ENCODE results near the gene CLIC4. TPM values are rescaled to one million over a fixed set of nuclear protein-coding genes. Genes with fewer than 3 reads are reported as not detected.

Gene CLIC4
- total RNA-seq, 4 donors from 2014 or later = 205 to 309 (median 292) TPM

GRCh38 chr1:24875257-24875656 is 130.0 kb downstream of the CLIC4 start:
- ATAC-seq (ENCODE audit: low FRiP score) (no peak), DNase-seq (ENCODE audit: low spot score) (no peak)
- no peak for TF ChIP-seq CTCF (IDR thresholded peaks at IDR 0.05)

GRCh38 chr1:24875991-24876506 is 130.8 kb downstream of the CLIC4 start:
- DNase-seq (ENCODE audit: low spot score) = no peak

GRCh38 chr1:24878045-24878444 is 132.8 kb downstream of the CLIC4 start:
- DNase-seq (ENCODE audit: low spot score) (no peak), ATAC-seq (ENCODE audit: low FRiP score) (no peak)
- TF ChIP-seq CTCF (IDR thresholded peaks at IDR 0.05) = no peak

More at GRCh38 chr1:24875991-24876506, 130.8 kb downstream of the CLIC4 start:
- ATAC-seq (ENCODE audit: low FRiP score) = no peak
- no peak for TF ChIP-seq CTCF (IDR thresholded peaks at IDR 0.05)

GRCh38 chr1:24878775-24879742 is 133.8 kb downstream of the CLIC4 start:
- no peak for TF ChIP-seq CTCF (IDR thresholded peaks at IDR 0.05)
- no peak for DNase-seq (ENCODE audit: low spot score)

GRCh38 chr1:24881034-24881433 is 135.8 kb downstream of the CLIC4 start:
- ATAC-seq (ENCODE audit: low FRiP score) (no peak), DNase-seq (ENCODE audit: low spot score) (no peak)
- no peak for TF ChIP-seq CTCF (IDR thresholded peaks at IDR 0.05)

More at GRCh38 chr1:24878775-24879742, 133.8 kb downstream of the CLIC4 start:
- ATAC-seq (ENCODE audit: low FRiP score) = no peak

- no peak for DNase-seq (ENCODE audit: low spot score)
- ATAC-seq (ENCODE audit: low FRiP score) = no peak
- TF ChIP-seq CTCF (IDR thresholded peaks at IDR 0.05) = no peak
Observed at GRCh38 chr1:24884751-24885150, 139.5 kb downstream of the CLIC4 start.
